SW 1271 (cell line): Measurements from ENCODE around the gene SNRPA1.
A peak's percentile ranks its signal among the peaks of the same experiment; 100 is the strongest.
"Not testable (repeated sequence)": the region's sequence is repeated elsewhere in the genome, so short reads cannot be mapped to it uniquely, and the experiment has no call there.

ENCODE experiments used
- DNase-seq, 2 experiments: peaks; one replicate each; lab custom pipeline; 2025; lab: John Stamatoyannopoulos, UW

Gene SNRPA1

DNA sequence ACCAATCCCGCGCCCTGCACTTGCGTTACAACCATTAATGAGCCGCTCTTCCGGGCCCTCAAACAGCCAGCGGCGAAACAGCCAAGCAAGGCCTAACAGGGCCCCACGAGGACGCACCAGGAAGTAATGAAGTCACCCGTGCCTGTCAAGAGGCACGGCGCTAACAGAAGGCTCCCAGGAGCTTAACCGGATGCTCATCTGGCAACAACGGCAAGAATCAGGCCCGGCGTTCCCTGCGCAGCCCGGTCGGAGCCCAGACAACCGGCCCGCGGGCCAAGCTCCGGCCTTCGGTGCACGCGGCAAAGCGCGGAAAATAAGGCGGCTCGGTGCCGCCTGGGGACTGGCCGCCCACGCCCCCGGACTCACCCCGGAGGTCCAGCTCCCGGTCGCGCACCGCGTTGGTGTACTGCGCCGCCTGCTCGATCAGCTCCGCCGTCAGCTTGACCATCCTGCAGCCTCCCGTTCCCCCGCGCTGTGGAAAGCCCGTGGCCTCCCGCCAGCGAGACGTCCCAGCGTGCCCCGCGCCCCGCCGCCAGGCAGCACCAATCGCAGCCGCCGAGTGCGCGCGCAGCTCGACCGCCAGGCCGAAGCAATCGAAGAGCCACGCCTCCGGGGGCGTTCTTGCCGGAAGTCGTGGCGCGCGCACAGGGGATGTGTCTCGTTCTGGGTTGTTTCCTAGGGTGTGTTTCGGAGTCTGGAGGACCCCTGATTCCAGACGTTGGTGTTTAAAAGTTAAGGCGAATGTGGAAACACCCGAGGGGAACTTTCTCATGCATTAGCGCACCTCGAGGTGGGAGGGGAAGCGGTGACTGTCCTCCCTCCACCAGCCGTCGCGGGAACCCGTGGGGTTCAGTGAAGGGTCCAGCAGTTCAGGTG is at the start of gene SNRPA1:
TSS of gene SNRPA1 (minus strand) at position 518 of the 876 bp plus-strand sequence. CDS start at position 448, 70 bp downstream.
- peak; percentile 83 to 95 for DNase-seq

- DNase-seq = no peak
Measured at GRCh38 chr15:101342056-101342455, 47.0 kb upstream of the SNRPA1 start.

DNA sequence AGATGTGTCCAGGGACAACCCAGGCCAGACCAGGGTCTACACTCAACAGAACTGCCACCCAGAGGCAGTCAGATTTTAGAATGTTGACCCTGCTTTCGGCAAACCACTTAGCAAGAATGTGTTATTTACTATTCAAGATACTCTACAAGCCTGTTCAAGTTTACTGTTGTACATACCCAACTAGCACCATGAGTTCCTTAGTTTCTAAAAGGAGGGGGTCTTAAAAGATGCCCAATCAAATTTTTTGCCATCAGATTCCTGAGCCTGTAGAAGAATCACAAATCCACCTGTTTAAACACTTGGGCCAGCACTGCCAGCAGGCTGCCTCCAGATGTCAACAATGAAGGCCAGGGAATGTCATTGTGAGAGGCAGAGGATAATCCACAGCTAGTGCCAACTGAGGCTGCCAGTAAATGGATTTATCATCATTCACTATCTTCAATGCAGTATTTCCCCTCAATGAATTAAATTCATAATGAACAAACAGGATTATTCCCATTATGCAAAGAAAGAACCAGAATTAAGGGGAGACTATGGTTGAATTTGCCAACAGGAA is 43.5 kb upstream of the SNRPA1 start:
- no peak for DNase-seq

- DNase-seq = no peak
Measured at GRCh38 chr15:101337976-101338375, 42.9 kb upstream of the SNRPA1 start.

DNA sequence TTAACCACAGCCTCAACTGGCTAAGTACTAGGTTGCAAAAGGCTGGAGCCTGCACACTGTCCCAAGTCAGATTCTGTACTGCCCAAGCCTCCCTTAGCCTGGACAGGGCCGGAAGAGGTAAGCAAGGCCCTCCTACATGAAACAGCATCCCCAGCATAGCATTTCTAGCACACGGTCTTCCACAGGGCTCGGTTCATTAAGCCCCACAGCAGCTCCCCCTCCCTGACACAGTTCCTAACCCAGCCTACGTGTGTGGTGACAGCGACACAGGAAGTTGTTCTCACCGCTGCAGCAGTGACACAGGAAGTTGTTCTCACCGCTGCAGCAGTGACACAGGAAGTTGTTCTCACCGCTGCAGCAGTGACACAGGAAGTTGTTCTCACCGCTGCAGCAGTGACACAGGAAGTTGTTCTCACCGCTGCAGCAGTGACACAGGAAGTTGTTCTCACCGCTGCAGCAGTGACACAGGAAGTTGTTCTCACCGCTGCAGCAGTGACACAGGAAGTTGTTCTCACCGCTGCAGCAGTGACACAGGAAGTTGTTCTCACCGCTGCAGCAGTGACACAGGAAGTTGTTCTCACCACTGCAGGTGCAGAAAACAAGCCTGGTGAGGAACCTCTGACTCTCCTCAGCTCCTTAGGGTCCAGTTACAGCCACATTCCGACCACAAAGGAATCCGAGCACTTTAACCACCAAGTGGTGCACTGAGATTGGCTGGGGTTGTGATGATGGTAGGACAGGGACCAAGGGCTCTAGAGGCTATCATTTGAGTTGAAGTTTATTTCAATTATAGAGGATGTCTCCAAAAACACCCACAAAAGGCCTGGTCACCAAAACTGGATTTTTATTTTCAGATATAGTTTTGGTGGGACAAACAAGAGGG is 39.1 kb upstream of the SNRPA1 start:
- not testable (repeated sequence) for DNase-seq

- DNase-seq = no peak
Measured at GRCh38 chr15:101332061-101332467, 37.0 kb upstream of the SNRPA1 start.

- no peak for DNase-seq
Measured at GRCh38 chr15:101329867-101330380, 34.9 kb upstream of the SNRPA1 start.

GRCh38 chr15:101329309-101329863 is 34.3 kb upstream of the SNRPA1 start:
- DNase-seq = no peak

- no peak for DNase-seq
Measured at GRCh38 chr15:101328001-101328400, 33.0 kb upstream of the SNRPA1 start.

DNA sequence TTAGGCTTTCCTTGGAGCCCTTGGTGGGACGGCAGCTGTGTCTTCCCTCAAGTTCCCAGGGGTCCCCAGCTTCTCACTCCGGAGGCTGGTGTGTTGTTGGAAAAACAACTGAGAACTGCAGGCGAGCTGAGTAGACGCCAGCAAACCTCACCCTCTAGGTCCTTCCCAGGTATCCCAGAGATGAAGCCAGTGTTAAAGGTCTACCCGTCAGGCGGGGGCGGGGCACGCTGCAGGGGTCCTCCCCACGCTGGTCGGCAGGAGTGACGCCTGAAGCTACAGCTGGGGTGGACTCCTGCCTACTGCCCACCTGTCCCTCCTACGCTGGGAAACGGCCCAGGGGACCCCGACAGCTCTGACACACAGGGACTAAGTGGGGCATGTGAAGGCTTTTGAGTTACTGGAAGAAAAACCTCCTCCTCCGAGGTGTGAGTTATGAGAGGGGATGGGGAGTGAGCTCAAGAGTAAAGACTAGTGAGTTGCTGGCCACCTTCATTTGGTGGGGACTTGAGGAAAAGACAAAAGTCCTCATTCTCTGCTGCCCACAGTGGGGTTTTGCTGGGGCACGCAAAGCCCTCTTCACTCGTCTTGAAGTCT is 32.2 kb upstream of the SNRPA1 start:
- no peak for DNase-seq

- DNase-seq = no peak
Measured at GRCh38 chr15:101326462-101327146, 31.6 kb upstream of the SNRPA1 start.

GRCh38 chr15:101326026-101326315 is 30.9 kb upstream of the SNRPA1 start:
- DNase-seq = no peak

GRCh38 chr15:101325263-101326025 is 30.4 kb upstream of the SNRPA1 start:
- DNase-seq = no peak

- no peak for DNase-seq
Measured at GRCh38 chr15:101324524-101325177, 29.6 kb upstream of the SNRPA1 start.

DNA sequence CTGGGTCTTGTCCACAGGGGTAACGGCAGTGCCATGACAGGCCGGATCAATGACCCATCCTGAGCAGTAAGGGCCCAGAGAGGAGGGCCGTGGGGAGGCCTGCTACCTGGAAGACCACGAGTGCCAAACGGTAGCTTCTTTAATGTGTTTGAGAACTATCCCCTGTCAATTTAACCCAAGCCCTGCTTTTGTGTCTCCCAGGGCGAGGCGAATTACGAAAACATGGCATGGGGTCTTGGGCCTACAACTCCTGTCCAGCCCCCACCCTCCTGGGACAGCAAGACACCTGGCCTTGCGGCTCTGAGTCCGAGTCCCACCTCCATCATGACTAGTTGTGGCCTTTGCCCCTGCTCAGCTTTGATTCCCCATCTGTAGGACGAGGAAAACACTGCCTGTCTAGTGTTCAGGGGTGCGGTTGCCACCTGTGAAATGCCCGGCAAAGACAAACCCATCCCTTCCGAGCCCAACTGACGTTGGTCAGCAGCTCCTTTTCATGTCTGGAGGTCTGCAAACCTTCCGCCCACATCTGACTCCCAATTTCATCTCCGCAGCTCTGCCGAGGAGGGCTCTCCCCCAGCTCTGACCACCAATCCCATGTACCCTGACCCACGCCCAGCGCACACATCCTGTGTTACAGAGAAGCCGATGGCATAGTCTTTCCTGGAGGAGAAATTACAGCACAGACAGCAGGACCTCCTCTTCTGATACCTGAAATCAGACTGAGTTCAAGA is 28.9 kb upstream of the SNRPA1 start:
- DNase-seq = no peak

- DNase-seq = no peak
Measured at GRCh38 chr15:101322854-101323477, 27.9 kb upstream of the SNRPA1 start.

- DNase-seq = no peak
Measured at GRCh38 chr15:101322016-101322695, 27.1 kb upstream of the SNRPA1 start.

- DNase-seq = no peak
Measured at GRCh38 chr15:101320501-101321052, 25.5 kb upstream of the SNRPA1 start.
